CD14-positive monocyte (primary cell): Measurements from ENCODE around the gene TMEM53. TPM values are rescaled to one million over a fixed set of nuclear protein-coding genes. Genes with fewer than 3 reads are reported as not detected.

Experiments
- DNase-seq, 3 donors: peaks; one replicate each; pipeline ENCODE4 v3.0.0-alpha.2; 2011 to 2022
- H2AFZ ChIP-seq: 2 replicates; pipeline ENCODE4 v1.6.0; 2012; ENCODE audit warnings: mild to moderate bottlenecking, low read depth, low read length, inconsistent platforms; ENCODE audit not compliant: insufficient read depth, poor library complexity, severe bottlenecking
- H3K27ac ChIP-seq, 2 donors: 1 replicate in 1 of 2; 2 replicates in 1 of 2; pipeline ENCODE4 v1.5.1; 2012 to 2013; ENCODE audit warnings: low read length in 2 of 2, control low read depth in 1 of 2, inconsistent platforms in 1 of 2, low read depth in 1 of 2, mild to moderate bottlenecking in 1 of 2
- H3K27me3 ChIP-seq, 2 donors: one replicate each; pipeline versions ENCODE4 v1.6.0 to v1.6.1; 2011 to 2013; ENCODE audit warnings: low read length in 2 of 2; ENCODE audit not compliant: control insufficient read depth in 2 of 2, insufficient read depth in 2 of 2
- H3K36me3 ChIP-seq, 2 donors: replicated peaks in 1 of 2; 1 replicate in 1 of 2; 2 replicates in 1 of 2; pipeline versions ENCODE4 v1.5.1 to v1.6.1; 2012 to 2013; ENCODE audit warnings: low read length in 2 of 2, control low read depth in 1 of 2, inconsistent platforms in 1 of 2, mild to moderate bottlenecking in 1 of 2; ENCODE audit not compliant: insufficient read depth in 2 of 2, control insufficient read depth in 1 of 2
- H3K4me1 ChIP-seq, 2 donors: 1 replicate in 1 of 2; 2 replicates in 1 of 2; pipeline versions ENCODE4 v1.5.1 to v1.6.1; 2012 to 2013; ENCODE audit warnings: low read length in 2 of 2, control low read depth in 1 of 2, inconsistent platforms in 1 of 2, mild to moderate bottlenecking in 1 of 2, moderate library complexity in 1 of 2; ENCODE audit not compliant: insufficient read depth in 2 of 2, control insufficient read depth in 1 of 2
- H3K4me2 ChIP-seq: replicated peaks from 2 replicates; pipeline ENCODE3; 2012; ENCODE audit warnings: low read length, moderate library complexity, mild to moderate bottlenecking; ENCODE audit not compliant: poor library complexity, severe bottlenecking; ENCODE audit errors: extremely low read depth
- H3K4me3 ChIP-seq, 3 experiments: fragments of 200-600 bp in 1 of 3; sonication (generic) in 1 of 3; replicated peaks in 1 of 3; 1 replicate in 2 of 3; 2 replicates in 1 of 3; pipeline ENCODE4 v1.5.1; 2011 to 2013; ENCODE audit warnings: low read length in 3 of 3, mild to moderate bottlenecking in 3 of 3, control low read depth in 2 of 3, low read depth in 2 of 3, inconsistent platforms in 1 of 3, moderate library complexity in 1 of 3
- H3K79me2 ChIP-seq: 2 replicates; pipeline ENCODE4 v1.6.0; 2012; ENCODE audit warnings: mild to moderate bottlenecking, control low read depth, inconsistent platforms, low read length, moderate library complexity; ENCODE audit not compliant: insufficient read depth
- H3K9ac ChIP-seq: 2 replicates; pipeline ENCODE4 v1.6.0; 2017; ENCODE audit warnings: low read length, mild to moderate bottlenecking; ENCODE audit not compliant: insufficient read depth, poor library complexity, severe bottlenecking
- H3K9me3 ChIP-seq, 2 donors: replicated peaks in 1 of 2; 1 replicate in 1 of 2; 2 replicates in 1 of 2; pipeline versions ENCODE4 v1.5.1 to v1.6.1; 2012 to 2013; ENCODE audit warnings: low read length in 2 of 2, control low read depth in 1 of 2; ENCODE audit not compliant: control insufficient read depth in 1 of 2, insufficient read depth in 1 of 2
- H4K20me1 ChIP-seq: 2 replicates; pipeline ENCODE4 v1.6.0; 2012; ENCODE audit warnings: mild to moderate bottlenecking, low read length, control low read depth, moderate library complexity; ENCODE audit not compliant: insufficient read depth
- H3K27ac Mint-ChIP-seq, 7 donors: one replicate each; pipeline ENCODE4 v1.8.0; 2020; ENCODE audit warnings: mild to moderate bottlenecking in 7 of 7, mixed read lengths in 7 of 7, moderate library complexity in 6 of 7, inconsistent platforms in 2 of 7
- H3K27me3 Mint-ChIP-seq, 3 donors: one replicate each; pipeline ENCODE4 v1.8.0; 2021 to 2022; ENCODE audit warnings: low read depth in 3 of 3, mild to moderate bottlenecking in 3 of 3, mixed read lengths in 3 of 3, moderate library complexity in 3 of 3, inconsistent platforms in 1 of 3
- H3K36me3 Mint-ChIP-seq, 2 donors: one replicate each; pipeline ENCODE4 v1.8.0; 2020; ENCODE audit warnings: mixed read lengths in 2 of 2, inconsistent platforms in 1 of 2, mild to moderate bottlenecking in 1 of 2
- H3K4me1 Mint-ChIP-seq: one replicate; pipeline ENCODE4 v1.8.0; 2020; ENCODE audit warnings: mild to moderate bottlenecking, mixed read lengths
- H3K4me3 Mint-ChIP-seq, 2 donors: one replicate each; pipeline ENCODE4 v1.8.0; 2020; ENCODE audit warnings: mild to moderate bottlenecking in 2 of 2, mixed read lengths in 2 of 2, moderate library complexity in 1 of 2
- H3K9me3 Mint-ChIP-seq, 7 donors: one replicate each; pipeline ENCODE4 v1.8.0; 2020 to 2022; ENCODE audit warnings: mixed read lengths in 7 of 7, mild to moderate bottlenecking in 6 of 7, moderate library complexity in 6 of 7, inconsistent platforms in 2 of 7
- WGBS: methylation state at CpG from one replicate; pipeline ENCODE4 v1.1.5; 2013; ENCODE audit warnings: missing lambda C conversion rate; ENCODE audit not compliant: insufficient coverage; 5-methylcytosine and 5-hydroxymethylcytosine counted together
- intact Hi-C, 2 donors: fragments of 100-400 bp; cut with micrococcal nuclease; formaldehyde crosslinking; loops; one replicate each; pipeline versions ENCODE4 v1.15.0 to v1.15.1; 2023
- polyA plus RNA-seq, 3 donors: library from polyadenylated mRNA; depleted of rRNA in 1 of 3; unstranded in 2 of 3; stranded (reverse) in 1 of 3; fragments of 300-500 nt in 2 of 3; fragments of >200 nt in 1 of 3; fragmentation: Illumina TruSeq in 2 of 3; gene quantifications; 1 replicate in 2 of 3; 2 replicates in 1 of 3; pipeline ENCODE4 v1.2.3, GENCODE V29; 2012 to 2021
- TF ChIP-seq, protein P1 (sequence below): fragments of 200-600 bp; IDR thresholded peaks from one replicate; pipeline ENCODE4 v1.8.0; 2022; ENCODE audit warnings: antibody characterized with exemption, mild to moderate bottlenecking

Gene TMEM53
- polyA plus RNA-seq, 3 donors: 4.8 to 8.8 (median 8.6) TPM

DNA sequence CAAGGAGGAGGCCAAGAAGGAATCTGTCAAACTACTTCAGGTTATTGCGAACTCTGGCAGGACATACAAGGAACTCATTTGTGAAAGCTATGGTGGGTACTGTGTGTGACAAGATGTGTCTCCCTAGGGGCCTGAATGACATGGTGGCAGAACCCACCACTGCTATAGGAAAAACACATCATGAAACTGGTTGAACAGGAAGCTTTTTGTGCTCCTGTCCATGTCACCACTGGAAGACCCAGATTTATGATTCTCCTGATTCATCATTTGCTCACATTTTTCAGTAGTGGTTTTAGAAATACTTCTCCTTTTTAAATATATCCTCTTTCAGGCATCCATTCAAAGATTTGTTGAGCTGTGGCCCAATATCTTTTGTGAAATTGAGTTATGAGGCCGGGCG, 23.9 kb upstream of the TMEM53 start:
- DNase-seq: peak in 2 of 3 donors; percentile 64 to 75
- Histone ChIP-seq H3K4me2 (no peak overlapping the region), H3K79me2 (no peaks in the 10 kb centered on the region), H3K9ac (no peak overlapping the region), H3K36me3 (no peaks in the 10 kb centered on the region), H2AFZ (no peak overlapping the region), H3K4me3 (no peak overlapping the region), H3K9me3 (no peaks in the 10 kb centered on the region), H3K27me3 (peaks cover 0 to 9% of the 10 kb centered on the region in 2 donors), H3K4me1 (peaks cover 30% of the 10 kb centered on the region in 2 donors), H4K20me1 (no peaks in the 10 kb centered on the region), H3K27ac (no peak overlapping the region)
- H3K4me3 Mint-ChIP-seq: peak overlapping the region in 1 of 2 donors; percentile 39
- peaks cover 19 to 34% (median 29%) of the 10 kb centered on the region in 3 donors for H3K27me3 Mint-ChIP-seq
- TF ChIP-seq, protein P1, sequence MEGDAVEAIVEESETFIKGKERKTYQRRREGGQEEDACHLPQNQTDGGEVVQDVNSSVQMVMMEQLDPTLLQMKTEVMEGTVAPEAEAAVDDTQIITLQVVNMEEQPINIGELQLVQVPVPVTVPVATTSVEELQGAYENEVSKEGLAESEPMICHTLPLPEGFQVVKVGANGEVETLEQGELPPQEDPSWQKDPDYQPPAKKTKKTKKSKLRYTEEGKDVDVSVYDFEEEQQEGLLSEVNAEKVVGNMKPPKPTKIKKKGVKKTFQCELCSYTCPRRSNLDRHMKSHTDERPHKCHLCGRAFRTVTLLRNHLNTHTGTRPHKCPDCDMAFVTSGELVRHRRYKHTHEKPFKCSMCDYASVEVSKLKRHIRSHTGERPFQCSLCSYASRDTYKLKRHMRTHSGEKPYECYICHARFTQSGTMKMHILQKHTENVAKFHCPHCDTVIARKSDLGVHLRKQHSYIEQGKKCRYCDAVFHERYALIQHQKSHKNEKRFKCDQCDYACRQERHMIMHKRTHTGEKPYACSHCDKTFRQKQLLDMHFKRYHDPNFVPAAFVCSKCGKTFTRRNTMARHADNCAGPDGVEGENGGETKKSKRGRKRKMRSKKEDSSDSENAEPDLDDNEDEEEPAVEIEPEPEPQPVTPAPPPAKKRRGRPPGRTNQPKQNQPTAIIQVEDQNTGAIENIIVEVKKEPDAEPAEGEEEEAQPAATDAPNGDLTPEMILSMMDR: no peak
- peak overlapping the region in 6 of 7 donors; percentile 33 to 83 (median 81) for H3K27ac Mint-ChIP-seq
- WGBS: no CpG with 5 or more reads among the region's 3 CpGs
- peaks cover 28% of the 10 kb centered on the region for H3K4me1 Mint-ChIP-seq
- peaks cover 0 to 3% of the 10 kb centered on the region in 2 donors for H3K36me3 Mint-ChIP-seq
- peaks cover 0 to 1% (median 0%) of the 10 kb centered on the region in 7 donors for H3K9me3 Mint-ChIP-seq
- intact Hi-C loops: no loop called here

DNA sequence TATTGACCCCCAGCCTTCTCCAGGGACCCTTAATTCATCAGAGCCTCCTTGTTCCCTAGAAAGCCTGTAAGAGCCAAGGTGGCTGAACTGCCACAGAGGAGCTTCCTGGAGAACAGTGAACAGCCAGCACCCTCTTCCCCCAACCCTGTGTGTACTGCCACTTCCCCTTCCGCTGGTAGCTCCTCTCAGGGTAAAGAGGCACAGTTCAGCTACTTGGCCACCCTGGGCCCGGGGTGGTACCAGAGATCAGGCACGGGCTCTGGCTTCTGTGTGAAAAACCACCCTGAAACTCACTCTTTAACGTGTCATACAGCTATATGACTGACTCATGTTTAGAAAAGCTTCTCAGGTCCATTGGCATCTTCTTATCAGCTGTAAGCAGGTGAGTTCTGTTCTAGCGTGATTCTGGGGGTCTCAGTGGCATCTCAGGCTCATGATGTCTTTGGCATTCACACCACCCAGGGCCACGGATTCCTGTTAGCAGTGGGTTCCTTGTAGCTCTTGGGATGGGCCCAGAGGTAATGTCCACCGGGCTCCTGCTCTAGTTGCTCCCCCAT, 22.6 kb upstream of the TMEM53 start:
- Mint-ChIP-seq H3K4me1 (peaks cover 28% of the 10 kb centered on the region), H3K36me3 (peaks cover 0 to 3% of the 10 kb centered on the region in 2 donors), H3K9me3 (no peaks in the 10 kb centered on the region), H3K27me3 (peaks cover 14 to 29% (median 23%) of the 10 kb centered on the region in 3 donors), H3K27ac (peak overlapping the region in 1 of 7 donors; percentile 41), H3K4me3 (peak overlapping the region in 1 of 2 donors; percentile 42)
- 30% methylated on average over 7 of the region's 7 CpGs for WGBS
- no peak overlapping the region for H3K4me3 ChIP-seq
- H3K9ac ChIP-seq: no peak overlapping the region
- no peaks in the 10 kb centered on the region for H3K79me2 ChIP-seq
- H4K20me1 ChIP-seq: no peaks in the 10 kb centered on the region
- H3K4me1 ChIP-seq: peaks cover 30% of the 10 kb centered on the region in 2 donors
- H3K27ac ChIP-seq: no peak overlapping the region
- TF ChIP-seq, protein P1: no peak
- peak; percentile 46 to 67 (median 58) for DNase-seq
- intact Hi-C loops: no loop called here
- H3K9me3 ChIP-seq: no peaks in the 10 kb centered on the region
- peak overlapping the region; percentile 2 for H2AFZ ChIP-seq
- H3K4me2 ChIP-seq: peak overlapping the region; percentile 20
- H3K27me3 ChIP-seq: peaks cover 0 to 9% of the 10 kb centered on the region in 2 donors
- no peaks in the 10 kb centered on the region for H3K36me3 ChIP-seq
